ENCODE results near the gene LAP3. TPM values are rescaled to one million over a fixed set of nuclear protein-coding genes. Genes with fewer than 3 reads are reported as not detected.
A peak's percentile ranks its signal among the peaks of the same experiment; 100 is the strongest.
"Not testable (repeated sequence)": the region's sequence is repeated elsewhere in the genome, so short reads cannot be mapped to it uniquely, and the experiment has no call there.

The LAP3 gene
- total RNA-seq, 1 donor, result 88.7 TPM

DNA sequence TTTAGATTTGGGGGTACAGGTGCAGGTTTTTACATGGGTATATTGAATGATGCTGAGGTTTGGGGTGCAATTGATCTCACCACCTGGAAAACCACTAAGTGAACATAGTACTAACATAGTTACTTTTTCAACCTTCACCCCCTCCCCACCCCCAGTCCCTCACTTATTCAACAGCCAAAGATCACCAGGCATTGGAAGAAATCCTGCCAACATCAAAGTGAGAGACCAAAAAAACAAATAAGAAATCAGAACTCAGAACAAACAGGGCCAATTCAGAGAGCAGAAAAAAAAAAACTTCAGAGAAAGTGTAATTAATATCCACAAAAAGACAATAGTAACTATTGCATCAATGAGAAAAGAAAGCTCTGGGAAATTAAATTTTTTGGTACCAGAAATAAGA is 20.5 kb upstream of the LAP3 start:
- Histone ChIP-seq H3K9me3 (ENCODE audit: low read depth, low read length) (no peaks in the 10 kb centered on the region), H3K4me1 (ENCODE audit: insufficient read depth, low read length) (no peaks in the 10 kb centered on the region), H3K4me3 (ENCODE audit: low read length) (no peak overlapping the region), H3K27me3 (ENCODE audit: insufficient read depth, low read length) (no peaks in the 10 kb centered on the region)

- H3K4me1 ChIP-seq (ENCODE audit: insufficient read depth, low read length), result no peaks in the 10 kb centered on the region
These were observed 19.1 kb upstream of the LAP3 start for GRCh38 chr4:17557880-17558279.

DNA sequence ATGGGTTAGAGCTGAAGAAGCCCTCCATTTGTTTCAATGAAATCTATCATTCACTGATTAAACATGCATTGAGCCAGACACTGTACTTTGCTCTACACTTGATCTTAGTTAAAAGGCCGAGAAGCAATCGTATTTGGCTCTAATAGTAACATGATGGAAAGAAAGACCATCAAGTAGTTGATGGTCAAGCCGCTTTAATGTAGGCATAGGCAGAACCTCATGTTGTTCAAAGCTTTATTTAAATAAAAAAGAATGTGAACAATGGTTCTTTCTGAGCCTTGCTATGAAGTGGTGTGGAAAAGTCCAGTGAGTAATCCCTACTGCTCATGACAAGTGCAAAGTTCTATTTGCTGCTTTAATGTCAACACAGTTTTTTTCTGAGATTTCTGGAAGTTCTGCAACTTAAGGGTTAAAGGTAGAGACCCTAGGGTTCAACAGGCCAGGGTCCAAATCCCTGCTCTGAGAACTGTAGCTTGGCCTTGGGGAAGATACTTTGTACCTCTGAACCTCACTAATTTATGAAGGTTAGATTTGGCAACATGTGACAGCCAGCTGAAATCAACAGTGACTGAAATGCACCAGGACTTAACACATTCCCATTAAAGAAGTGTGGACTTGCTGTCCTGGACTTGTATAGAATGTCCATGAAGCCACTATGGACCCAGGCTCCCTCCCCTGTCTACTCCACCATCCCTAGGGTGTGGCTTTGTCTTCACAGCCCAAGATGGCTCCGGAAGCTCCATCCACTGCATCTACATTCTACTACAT is 17.9 kb upstream of the LAP3 start:
- H3K4me3 ChIP-seq (ENCODE audit: low read length), result no peak overlapping the region
- no peaks in the 10 kb centered on the region for H3K27me3 ChIP-seq (ENCODE audit: insufficient read depth, low read length)
- no peaks in the 10 kb centered on the region for H3K4me1 ChIP-seq (ENCODE audit: insufficient read depth, low read length)
- H3K9me3 ChIP-seq (ENCODE audit: low read depth, low read length), result no peaks in the 10 kb centered on the region

More at GRCh38 chr4:17557880-17558279, 19.1 kb upstream of the LAP3 start:
- no peaks in the 10 kb centered on the region for H3K27me3 ChIP-seq (ENCODE audit: insufficient read depth, low read length)
- no peak overlapping the region for H3K4me3 ChIP-seq (ENCODE audit: low read length)
- H3K9me3 ChIP-seq (ENCODE audit: low read depth, low read length), result no peaks in the 10 kb centered on the region

GRCh38 chr4:17559709-17560048 is 17.3 kb upstream of the LAP3 start:
- H3K4me1 ChIP-seq (ENCODE audit: insufficient read depth, low read length), result no peaks in the 10 kb centered on the region
- H3K27me3 ChIP-seq (ENCODE audit: insufficient read depth, low read length), result no peaks in the 10 kb centered on the region
- no peak overlapping the region for H3K4me3 ChIP-seq (ENCODE audit: low read length)
- no peaks in the 10 kb centered on the region for H3K9me3 ChIP-seq (ENCODE audit: low read depth, low read length)

- H3K27me3 ChIP-seq (ENCODE audit: insufficient read depth, low read length), result no peaks in the 10 kb centered on the region
- H3K4me1 ChIP-seq (ENCODE audit: insufficient read depth, low read length), result no peaks in the 10 kb centered on the region
- no peak overlapping the region for H3K4me3 ChIP-seq (ENCODE audit: low read length)
- H3K9me3 ChIP-seq (ENCODE audit: low read depth, low read length), result no peaks in the 10 kb centered on the region
These were observed 16.8 kb upstream of the LAP3 start for GRCh38 chr4:17560065-17560673.

GRCh38 chr4:17561195-17561909 is 15.6 kb upstream of the LAP3 start:
- no peaks in the 10 kb centered on the region for H3K27me3 ChIP-seq (ENCODE audit: insufficient read depth, low read length)
- H3K9me3 ChIP-seq (ENCODE audit: low read depth, low read length), result no peaks in the 10 kb centered on the region
- H3K4me3 ChIP-seq (ENCODE audit: low read length), result no peak overlapping the region
- no peaks in the 10 kb centered on the region for H3K4me1 ChIP-seq (ENCODE audit: insufficient read depth, low read length)

GRCh38 chr4:17562157-17562556 is 14.8 kb upstream of the LAP3 start:
- H3K27me3 ChIP-seq (ENCODE audit: insufficient read depth, low read length), result no peaks in the 10 kb centered on the region
- no peaks in the 10 kb centered on the region for H3K4me1 ChIP-seq (ENCODE audit: insufficient read depth, low read length)
- H3K9me3 ChIP-seq (ENCODE audit: low read depth, low read length), result no peaks in the 10 kb centered on the region
- H3K4me3 ChIP-seq (ENCODE audit: low read length), result no peak overlapping the region

DNA sequence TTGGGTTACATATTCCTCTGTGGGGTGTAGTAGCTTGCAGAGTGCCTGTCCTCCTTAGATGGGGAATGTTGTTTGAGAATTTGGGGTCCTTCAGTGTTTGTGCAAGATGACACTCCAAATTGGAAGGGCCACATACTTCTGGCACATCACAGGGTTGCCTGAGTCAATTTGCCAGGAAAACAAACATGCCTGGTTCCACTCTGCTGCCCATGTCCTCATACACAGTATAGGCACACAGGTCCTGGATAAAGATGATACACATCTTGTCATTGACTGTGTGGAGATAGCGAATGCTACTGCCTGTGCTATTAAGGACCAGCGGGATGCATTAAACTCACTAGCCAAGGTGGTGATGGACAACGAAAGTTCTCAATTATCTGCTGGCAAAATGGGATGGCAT is 11.2 kb upstream of the LAP3 start:
- Histone ChIP-seq H3K4me1 (ENCODE audit: insufficient read depth, low read length) (no peaks in the 10 kb centered on the region), H3K27me3 (ENCODE audit: insufficient read depth, low read length) (no peaks in the 10 kb centered on the region), H3K9me3 (ENCODE audit: low read depth, low read length) (no peaks in the 10 kb centered on the region), H3K4me3 (ENCODE audit: low read length) (no peak overlapping the region)

GRCh38 chr4:17567271-17567670 is 9.7 kb upstream of the LAP3 start:
- Histone ChIP-seq H3K9me3 (ENCODE audit: low read depth, low read length) (no peaks in the 10 kb centered on the region), H3K4me1 (ENCODE audit: insufficient read depth, low read length) (no peaks in the 10 kb centered on the region), H3K4me3 (ENCODE audit: low read length) (no peak overlapping the region), H3K27me3 (ENCODE audit: insufficient read depth, low read length) (no peaks in the 10 kb centered on the region)

- Histone ChIP-seq H3K27me3 (ENCODE audit: insufficient read depth, low read length) (no peaks in the 10 kb centered on the region), H3K4me1 (ENCODE audit: insufficient read depth, low read length) (peaks cover 23% of the 10 kb centered on the region), H3K9me3 (ENCODE audit: low read depth, low read length) (no peaks in the 10 kb centered on the region), H3K4me3 (ENCODE audit: low read length) (no peak overlapping the region)
These were observed 2.8 kb upstream of the LAP3 start for GRCh38 chr4:17574206-17574605.

GRCh38 chr4:17575177-17575576 is 1.8 kb upstream of the LAP3 start:
- H3K27me3 ChIP-seq (ENCODE audit: insufficient read depth, low read length); H3K9me3 ChIP-seq (ENCODE audit: low read depth, low read length); H3K4me3 ChIP-seq (ENCODE audit: low read length): not testable (repeated sequence)
- H3K4me1 ChIP-seq (ENCODE audit: insufficient read depth, low read length), result peaks cover 32% of the 10 kb centered on the region

- Histone ChIP-seq H3K9me3 (ENCODE audit: low read depth, low read length) (no peaks in the 10 kb centered on the region), H3K4me3 (ENCODE audit: low read length) (peak overlapping the region; percentile 93), H3K4me1 (ENCODE audit: insufficient read depth, low read length) (peaks cover 44% of the 10 kb centered on the region), H3K27me3 (ENCODE audit: insufficient read depth, low read length) (no peaks in the 10 kb centered on the region)
These were observed 875 bp downstream of the LAP3 start for GRCh38 chr4:17577665-17578481.

DNA sequence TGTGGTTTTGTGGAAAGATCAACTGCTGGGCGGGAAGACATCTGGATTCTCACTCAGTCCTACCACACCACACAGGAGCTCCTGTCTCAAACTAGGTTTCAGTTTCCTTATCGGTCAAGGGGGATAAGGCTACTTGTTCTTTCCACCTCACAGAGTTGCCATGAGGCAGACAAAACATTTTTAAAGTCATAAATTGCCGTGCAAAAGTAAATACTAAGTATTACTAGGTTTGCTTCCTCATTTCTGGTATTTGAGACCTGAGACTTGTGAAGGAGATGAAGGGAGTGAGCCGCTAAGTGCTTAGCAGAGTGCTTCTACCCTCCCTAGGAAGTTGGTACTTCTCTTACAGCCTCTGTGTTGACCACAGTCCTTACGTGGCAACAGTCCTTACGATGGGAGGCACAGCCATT is 1.5 kb downstream of the LAP3 start:
- Histone ChIP-seq H3K27me3 (ENCODE audit: insufficient read depth, low read length) (no peaks in the 10 kb centered on the region), H3K4me1 (ENCODE audit: insufficient read depth, low read length) (peaks cover 44% of the 10 kb centered on the region), H3K9me3 (ENCODE audit: low read depth, low read length) (no peaks in the 10 kb centered on the region), H3K4me3 (ENCODE audit: low read length) (peak overlapping the region; percentile 93)

- H3K9me3 ChIP-seq (ENCODE audit: low read depth, low read length), result no peaks in the 10 kb centered on the region
- H3K4me3 ChIP-seq (ENCODE audit: low read length), result no peak overlapping the region
- peaks cover 44% of the 10 kb centered on the region for H3K4me1 ChIP-seq (ENCODE audit: insufficient read depth, low read length)
- H3K27me3 ChIP-seq (ENCODE audit: insufficient read depth, low read length), result no peaks in the 10 kb centered on the region
These were observed 4.0 kb downstream of the LAP3 start for GRCh38 chr4:17580969-17581368.

DNA sequence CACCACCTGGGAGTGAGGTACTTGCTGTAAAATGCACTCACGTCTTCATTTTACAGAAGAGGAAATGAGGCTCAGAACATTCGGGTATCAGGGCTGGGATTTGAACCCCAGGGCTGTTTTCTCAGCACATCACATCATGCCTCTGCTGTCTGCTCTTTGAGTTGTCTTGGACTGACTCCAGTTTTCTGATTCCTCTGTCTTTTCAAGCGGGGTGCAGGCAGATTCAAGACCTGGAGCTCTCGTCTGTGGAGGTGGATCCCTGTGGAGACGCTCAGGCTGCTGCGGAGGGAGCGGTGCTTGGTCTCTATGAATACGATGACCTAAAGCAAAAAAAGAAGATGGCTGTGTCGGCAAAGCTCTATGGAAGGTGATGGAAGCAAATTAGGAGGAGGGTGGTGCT is 6.3 kb downstream of the LAP3 start:
- Histone ChIP-seq H3K4me1 (ENCODE audit: insufficient read depth, low read length) (peaks cover 31% of the 10 kb centered on the region), H3K27me3 (ENCODE audit: insufficient read depth, low read length) (no peaks in the 10 kb centered on the region), H3K4me3 (ENCODE audit: low read length) (no peak overlapping the region), H3K9me3 (ENCODE audit: low read depth, low read length) (no peaks in the 10 kb centered on the region)

All from mononuclear cell (primary cell).